Measurements from ENCODE around the gene CUL9. TPM values are rescaled to one million over a fixed set of nuclear protein-coding genes. Genes with fewer than 3 reads are reported as not detected.

CUL9 gene
- total RNA-seq, 1 experiment from 2014 or later = 30.4 TPM

- Histone ChIP-seq H3K36me3 (ENCODE audit: low read depth, low read length) (no peaks in the 10 kb centered on the region), H3K9ac (ENCODE audit: low read length) (no peak within 1 kb of the TSS), H3K9me2 (replicated peaks; ENCODE audit: low read length) (no peaks in the 10 kb centered on the region), H3K4me1 (ENCODE audit: insufficient read depth, low read length) (0 out of 2 replicates have a peak, but pooled peaks cover 7% of the 10 kb centered on the region), H3K4me3 (ENCODE audit: low read length) (no peak within 1 kb of the TSS), H3K27me3 (ENCODE audit: low read length) (peaks cover 50% of the 10 kb centered on the region), H2AFZ (ENCODE audit: low read length) (no peak within 1 kb of the TSS), H3K4me2 (ENCODE audit: low read length) (no peak within 1 kb of the TSS), H3K79me2 (ENCODE audit: low read length) (no peaks in the 10 kb centered on the region), H3F3A (ENCODE audit: low read length, unreplicated experiment) (no peaks in the 10 kb centered on the region), H4K20me1 (ENCODE audit: low read length) (no peaks in the 10 kb centered on the region), H3K27ac (ENCODE audit: low read length) (no peak within 1 kb of the TSS), H3K9me3 (ENCODE audit: low read length) (no peaks in the 10 kb centered on the region)
- CTCF ChIA-PET = no interaction called here
- intact Hi-C loops (cut with micrococcal nuclease) = no loop called here
- no peak for DNase-seq
- BruUV-seq (replicated peaks) = no TSS peak
- no peak for ATAC-seq
- TF ChIP-seq, protein P1, sequence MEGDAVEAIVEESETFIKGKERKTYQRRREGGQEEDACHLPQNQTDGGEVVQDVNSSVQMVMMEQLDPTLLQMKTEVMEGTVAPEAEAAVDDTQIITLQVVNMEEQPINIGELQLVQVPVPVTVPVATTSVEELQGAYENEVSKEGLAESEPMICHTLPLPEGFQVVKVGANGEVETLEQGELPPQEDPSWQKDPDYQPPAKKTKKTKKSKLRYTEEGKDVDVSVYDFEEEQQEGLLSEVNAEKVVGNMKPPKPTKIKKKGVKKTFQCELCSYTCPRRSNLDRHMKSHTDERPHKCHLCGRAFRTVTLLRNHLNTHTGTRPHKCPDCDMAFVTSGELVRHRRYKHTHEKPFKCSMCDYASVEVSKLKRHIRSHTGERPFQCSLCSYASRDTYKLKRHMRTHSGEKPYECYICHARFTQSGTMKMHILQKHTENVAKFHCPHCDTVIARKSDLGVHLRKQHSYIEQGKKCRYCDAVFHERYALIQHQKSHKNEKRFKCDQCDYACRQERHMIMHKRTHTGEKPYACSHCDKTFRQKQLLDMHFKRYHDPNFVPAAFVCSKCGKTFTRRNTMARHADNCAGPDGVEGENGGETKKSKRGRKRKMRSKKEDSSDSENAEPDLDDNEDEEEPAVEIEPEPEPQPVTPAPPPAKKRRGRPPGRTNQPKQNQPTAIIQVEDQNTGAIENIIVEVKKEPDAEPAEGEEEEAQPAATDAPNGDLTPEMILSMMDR (conservative IDR thresholded peaks at IDR 0.05; ENCODE audit: low read depth, low read length) = no peak
- no peak for TF ChIP-seq EZH2phosphoT487 (IDR thresholded peaks at IDR 0.05; ENCODE audit: borderline replicate concordance, low read length)
- POLR2A ChIA-PET (ENCODE audit: unreplicated experiment) = no interaction called here
These were observed 61.1 kb downstream of the CUL9 start, which contains the start of gene TTBK1 for GRCh38 chr6:43242908-43243663. Gene TTBK1 (plus strand): TSS chr6:43243481. CDS start chr6:43246661, 3,180 bp downstream.

DNA sequence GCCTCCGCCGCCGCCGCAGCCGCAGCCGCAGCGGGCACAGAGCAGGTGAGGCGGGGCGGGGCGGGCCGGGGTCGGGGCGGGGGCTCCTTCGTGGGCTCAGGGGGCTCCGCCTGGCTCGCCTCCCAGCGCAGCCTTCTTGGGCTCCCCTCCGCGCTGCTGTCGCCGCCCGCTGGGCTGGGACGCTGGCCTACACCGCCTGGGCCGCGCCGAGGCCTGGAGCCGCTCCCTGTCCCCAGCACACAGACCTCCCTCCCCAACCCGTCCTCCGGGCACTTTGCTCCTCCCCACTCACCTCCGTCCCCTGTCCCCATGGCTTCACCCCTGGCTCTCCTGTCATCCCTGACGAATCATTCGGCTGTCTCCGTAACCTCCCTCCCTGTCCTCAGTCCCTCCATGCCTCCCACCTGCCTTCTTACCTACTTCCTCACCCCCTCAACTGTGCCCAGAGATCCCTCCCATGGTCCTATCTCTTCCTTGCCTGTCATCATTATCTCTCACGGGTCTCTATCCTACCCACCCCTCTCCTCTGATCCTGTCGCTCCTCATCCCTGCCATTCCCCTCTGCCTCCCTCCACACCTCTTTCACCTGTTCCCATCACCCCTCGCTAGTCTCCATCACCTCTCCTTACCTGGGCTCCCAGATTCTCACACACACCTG is 61.8 kb downstream of the CUL9 start:
- Histone ChIP-seq H3K27me3 (ENCODE audit: low read length) (peaks cover 44% of the 10 kb centered on the region), H3F3A (ENCODE audit: low read length, unreplicated experiment) (no peaks in the 10 kb centered on the region), H3K9me3 (ENCODE audit: low read length) (no peaks in the 10 kb centered on the region), H3K4me3 (ENCODE audit: low read length) (no peak overlapping the region), H3K9me2 (replicated peaks; ENCODE audit: low read length) (no peaks in the 10 kb centered on the region), H3K4me2 (ENCODE audit: low read length) (no peak overlapping the region), H3K79me2 (ENCODE audit: low read length) (no peaks in the 10 kb centered on the region), H3K9ac (ENCODE audit: low read length) (no peak overlapping the region), H3K4me1 (ENCODE audit: insufficient read depth, low read length) (0 out of 2 replicates have a peak, but pooled peaks cover 7% of the 10 kb centered on the region), H3K36me3 (ENCODE audit: low read depth, low read length) (no peaks in the 10 kb centered on the region), H4K20me1 (ENCODE audit: low read length) (no peaks in the 10 kb centered on the region), H3K27ac (ENCODE audit: low read length) (no peak overlapping the region), H2AFZ (ENCODE audit: low read length) (no peak overlapping the region)
- ChIA-PET POLR2A (ENCODE audit: unreplicated experiment) (no interaction called here), CTCF (no interaction called here)
- DNase-seq (no peak), ATAC-seq (no peak)
- no TSS peak for BruUV-seq (replicated peaks)
- no peak for TF ChIP-seq EZH2 (IDR thresholded peaks at IDR 0.05; ENCODE audit: low read length, unreplicated experiment)
- no peak for TF ChIP-seq EZH2phosphoT487 (IDR thresholded peaks at IDR 0.05; ENCODE audit: borderline replicate concordance, low read length)
- TF ChIP-seq, protein P1 (conservative IDR thresholded peaks at IDR 0.05; ENCODE audit: low read depth, low read length) = no peak
- intact Hi-C loops (cut with micrococcal nuclease) = no loop called here
